Measurements from ENCODE around the gene CADM3. TPM values are rescaled to one million over a fixed set of nuclear protein-coding genes. Genes with fewer than 3 reads are reported as not detected.
A peak's percentile ranks its signal among the peaks of the same experiment; 100 is the strongest.

CADM3 gene
- total and polyA plus RNA-seq, 2 experiments from 2014 or later: 2.0 to 4.4 TPM

DNA sequence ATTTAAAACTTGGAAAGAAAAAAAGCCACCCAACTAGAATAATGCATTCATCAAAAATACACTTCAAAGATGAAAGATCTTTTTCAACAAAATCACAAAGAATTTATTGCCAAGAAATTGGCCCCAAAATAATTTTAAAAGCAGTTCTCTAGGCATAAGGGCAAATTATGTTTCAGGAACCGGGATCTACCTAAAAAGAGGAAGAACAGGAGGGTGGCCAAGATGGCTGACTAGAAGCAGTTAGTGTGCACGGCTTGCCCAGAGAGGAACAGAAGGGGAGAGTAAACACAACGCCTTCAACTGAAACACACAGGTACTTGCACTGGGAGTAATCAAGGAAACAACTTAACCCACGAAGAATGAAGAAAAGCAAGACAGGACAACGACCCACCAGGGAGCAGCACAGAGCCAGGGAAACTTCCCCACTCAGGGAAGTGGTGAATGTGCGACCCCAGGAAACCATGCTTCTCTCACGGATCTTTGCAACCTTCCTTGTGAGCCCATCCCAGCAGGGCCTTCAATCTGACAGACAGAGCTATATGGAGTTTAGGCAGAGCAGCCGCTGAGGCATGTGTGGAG lies 79.3 kb downstream of the CADM3 start:
- H4K20me1 ChIP-seq (replicated peaks; ENCODE audit: insufficient read depth): no peaks in the 10 kb centered on the region
- Mint-ChIP-seq H3K9me3 (peaks cover 12% of the 10 kb centered on the region), H3K4me1 (no peaks in the 10 kb centered on the region), H3K36me3 (ENCODE audit: low read depth) (peaks cover 3% of the 10 kb centered on the region; the same call in 2 of the 3 replicates), H3K27me3 (ENCODE audit: insufficient read depth, low read depth, poor library complexity) (peaks cover 2% of the 10 kb centered on the region), H3K27ac (no peak overlapping the region), H3K4me3 (no peak overlapping the region)
- no peaks in the 10 kb centered on the region for H3K4me1 ChIP-seq (ENCODE audit: insufficient read depth)
- peak; percentile 50 for ATAC-seq
- TF ChIP-seq POLR2AphosphoS5 (IDR thresholded peaks at IDR 0.05; ENCODE audit: low read depth): no peak
- TF ChIP-seq, protein P1, sequence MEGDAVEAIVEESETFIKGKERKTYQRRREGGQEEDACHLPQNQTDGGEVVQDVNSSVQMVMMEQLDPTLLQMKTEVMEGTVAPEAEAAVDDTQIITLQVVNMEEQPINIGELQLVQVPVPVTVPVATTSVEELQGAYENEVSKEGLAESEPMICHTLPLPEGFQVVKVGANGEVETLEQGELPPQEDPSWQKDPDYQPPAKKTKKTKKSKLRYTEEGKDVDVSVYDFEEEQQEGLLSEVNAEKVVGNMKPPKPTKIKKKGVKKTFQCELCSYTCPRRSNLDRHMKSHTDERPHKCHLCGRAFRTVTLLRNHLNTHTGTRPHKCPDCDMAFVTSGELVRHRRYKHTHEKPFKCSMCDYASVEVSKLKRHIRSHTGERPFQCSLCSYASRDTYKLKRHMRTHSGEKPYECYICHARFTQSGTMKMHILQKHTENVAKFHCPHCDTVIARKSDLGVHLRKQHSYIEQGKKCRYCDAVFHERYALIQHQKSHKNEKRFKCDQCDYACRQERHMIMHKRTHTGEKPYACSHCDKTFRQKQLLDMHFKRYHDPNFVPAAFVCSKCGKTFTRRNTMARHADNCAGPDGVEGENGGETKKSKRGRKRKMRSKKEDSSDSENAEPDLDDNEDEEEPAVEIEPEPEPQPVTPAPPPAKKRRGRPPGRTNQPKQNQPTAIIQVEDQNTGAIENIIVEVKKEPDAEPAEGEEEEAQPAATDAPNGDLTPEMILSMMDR (conservative IDR thresholded peaks at IDR 0.05; ENCODE audit: low read depth in 2 of 2): peak; percentile 40 to 70
- no peak overlapping the region for H3K4me3 ChIP-seq
- no peaks in the 10 kb centered on the region for H3K27me3 ChIP-seq (ENCODE audit: insufficient read depth)
- H3K4me2 ChIP-seq: no peak overlapping the region
- DNase-seq (ENCODE audit: low spot score): peak; percentile 56
- peak overlapping the region; percentile 83; the same call in 1 of the 2 replicates for H2AFZ ChIP-seq
- no peaks in the 10 kb centered on the region for H3F3A ChIP-seq (replicated peaks; ENCODE audit: low read depth)
- no peak overlapping the region for H3K27ac ChIP-seq (ENCODE audit: low read depth)
- H3K79me2 ChIP-seq (replicated peaks; ENCODE audit: insufficient read depth): no peaks in the 10 kb centered on the region
- peaks cover 18% of the 10 kb centered on the region for H3K9me2 ChIP-seq (ENCODE audit: insufficient read depth)
- no peaks in the 10 kb centered on the region for H3K36me3 ChIP-seq (ENCODE audit: insufficient read depth)

Small RNA genes lying within 50 kb of the gene (small RNA-seq; reads per million reads assigned to genes)
- not detected for gene RNA5SP60 (ENCODE audit: low replicate concordance)

Other genes starting within 250 kb of the CADM3 start
- gene PYHIN1, start 240.1 kb upstream of the CADM3 start, total RNA-seq (2014; rRNA removed; shearing (Covaris generic)): not detected in 2 replicates
- not detected in 2 replicates for gene PYHIN1, start 240.1 kb upstream of the CADM3 start, polyA plus RNA-seq (2016; fragmentation: Nextera tagmentation; extraction: Ambion mirVana)
- gene IFI16, start 161.7 kb upstream of the CADM3 start, total RNA-seq (2014; rRNA removed; shearing (Covaris generic)): 0.31 TPM in 1 of 2 replicates, not detected in the other
- gene IFI16, start 161.7 kb upstream of the CADM3 start, polyA plus RNA-seq (2016; fragmentation: Nextera tagmentation; extraction: Ambion mirVana): 1.3 and 2.1 TPM in 2 replicates
- gene AIM2, start 94.8 kb upstream of the CADM3 start, total RNA-seq (2014; rRNA removed; shearing (Covaris generic)): 2.1 and 2.5 TPM in 2 replicates
- 1.5 and 1.9 TPM in 2 replicates for gene AIM2, start 94.8 kb upstream of the CADM3 start, polyA plus RNA-seq (2016; fragmentation: Nextera tagmentation; extraction: Ambion mirVana)
- not detected in 2 replicates for gene ACKR1, start 33.3 kb downstream of the CADM3 start, total RNA-seq (2014; rRNA removed; shearing (Covaris generic))
- 0.29 TPM in 1 of 2 replicates, not detected in the other for gene ACKR1, start 33.3 kb downstream of the CADM3 start, polyA plus RNA-seq (2016; fragmentation: Nextera tagmentation; extraction: Ambion mirVana)
- gene FCER1A, start 130.7 kb downstream of the CADM3 start, total RNA-seq (2014; rRNA removed; shearing (Covaris generic)): not detected in 2 replicates
- gene FCER1A, start 130.7 kb downstream of the CADM3 start, polyA plus RNA-seq (2016; fragmentation: Nextera tagmentation; extraction: Ambion mirVana): not detected in 2 replicates